H1 (cell line): ENCODE data around the gene KCNQ1. TPM values are rescaled to one million over a fixed set of nuclear protein-coding genes. Genes with fewer than 3 reads are reported as not detected.

Experiments used
- BACH1 ChIP-seq: IDR thresholded peaks from 2 replicates; pipeline ENCODE4 v1.6.1; 2012; ENCODE audit warnings: low read length, improper control_type of control experiment
- EGR1 ChIP-seq: IDR thresholded peaks from 2 replicates; pipeline ENCODE4 v1.6.1; 2011; ENCODE audit warnings: low read depth, low read length, borderline replicate concordance
- FOSL1 ChIP-seq: IDR thresholded peaks from 2 replicates; pipeline ENCODE4 v1.6.1; 2011; ENCODE audit warnings: mild to moderate bottlenecking, low read depth, low read length, moderate library complexity; ENCODE audit not compliant: insufficient read depth
- NRF1 ChIP-seq: IDR thresholded peaks from 2 replicates; pipeline ENCODE4 v1.6.1; 2011; ENCODE audit warnings: mild to moderate bottlenecking, low read depth, low read length, improper control_type of control experiment
- POLR2AphosphoS5 ChIP-seq: IDR thresholded peaks from 2 replicates; pipeline ENCODE4 v1.6.1; 2011; ENCODE audit warnings: low read depth, low read length
- SUZ12 ChIP-seq: fragments of 200-600 bp; sonication (generic); IDR thresholded peaks from 2 replicates; pipeline ENCODE4 v1.6.1; 2012; ENCODE audit warnings: mild to moderate bottlenecking, inconsistent platforms, low read length, moderate library complexity, mixed read lengths
- polyA plus RNA-seq, 7 experiments: library from polyadenylated mRNA; depleted of rRNA in 3 of 7; stranded (reverse) in 5 of 7; unstranded in 2 of 7; fragments of >200 nt in 5 of 7; fragments of 200-250 nt in 2 of 7; gene quantifications; 1 replicate in 5 of 7; 2 replicates in 1 of 7; 4 replicates in 1 of 7; pipeline versions ENCODE4 v1.2.1 to v1.2.3, GENCODE V29; 2011 to 2013; ENCODE audit warnings: missing spikeins in 2 of 7, mixed read lengths in 2 of 7
- total RNA-seq: library from RNA; stranded (reverse); fragmentation: NEBNext Ultra II Directional; extraction: Animal tissue kit (Norgen Biotek cat#: 25700); gene quantifications from 2 replicates; pipeline ENCODE4 v1.2.1, GENCODE V29; 2021
- TF ChIP-seq, protein P1 (sequence below): IDR thresholded peaks from 2 replicates; pipeline ENCODE4 v1.6.1; 2012; ENCODE audit warnings: inconsistent platforms

The KCNQ1 gene
- total and polyA plus RNA-seq, 2 of the 8 experiments (the other 6 are each of a cell fraction or from before 2014, with no cell fraction given) = 1.9 to 2.0 TPM

DNA sequence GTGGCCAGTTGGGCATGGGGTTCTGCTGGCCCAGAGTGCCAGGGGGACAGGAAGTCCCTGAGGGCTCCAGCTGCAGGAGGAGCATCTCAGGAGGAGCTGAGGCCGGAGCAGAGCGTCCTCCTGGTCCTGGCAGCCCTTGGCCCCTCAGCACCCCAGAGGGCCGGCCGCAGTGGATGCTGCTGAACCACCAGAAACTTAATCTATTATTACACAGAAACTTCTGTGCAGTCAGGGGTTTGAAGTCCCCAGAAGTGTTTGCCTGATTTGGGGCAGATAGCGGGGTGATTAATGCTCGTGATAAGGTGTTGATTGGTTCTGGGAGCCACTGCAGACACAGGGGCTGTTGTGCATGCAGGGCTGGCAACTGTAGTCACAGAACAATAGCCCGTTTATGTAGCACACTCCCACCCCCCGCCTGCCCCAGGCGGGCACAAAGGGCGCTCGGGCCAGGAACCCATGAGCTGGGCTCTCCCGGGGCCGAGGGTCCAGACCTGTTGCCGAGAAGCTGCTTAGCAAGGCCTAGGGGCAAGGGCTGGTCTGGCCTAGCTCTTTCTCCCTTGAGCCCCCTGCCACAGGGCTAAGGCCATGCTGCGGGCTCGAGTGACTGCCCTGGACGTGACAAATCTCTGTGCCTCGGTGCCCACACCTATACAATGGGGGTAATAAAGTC, 284.0 kb downstream of the KCNQ1 start (continued):
- TF ChIP-seq SUZ12 (no peak), POLR2AphosphoS5 (no peak), BACH1 (no peak), EGR1 (no peak), FOSL1 (no peak), NRF1 (no peak)
- TF ChIP-seq, protein P1, sequence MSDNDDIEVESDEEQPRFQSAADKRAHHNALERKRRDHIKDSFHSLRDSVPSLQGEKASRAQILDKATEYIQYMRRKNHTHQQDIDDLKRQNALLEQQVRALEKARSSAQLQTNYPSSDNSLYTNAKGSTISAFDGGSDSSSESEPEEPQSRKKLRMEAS = no peak
